HG03565 (cell line): Measurements from ENCODE around the gene SPAG8.

Source experiments
- ATAC-seq: cut with Tn5 transposase; IDR thresholded peaks from one replicate; pipeline ENCODE4 v1.9.1; 2021; ENCODE audit warnings: mild to moderate bottlenecking, moderate library complexity; ENCODE audit not compliant: unreplicated experiment

The SPAG8 gene

GRCh38 chr9:35840881-35841644 lies 29.0 kb upstream of the SPAG8 start:
- no peak for ATAC-seq

- no peak for ATAC-seq
Measured at GRCh38 chr9:35839926-35840325, 27.9 kb upstream of the SPAG8 start.

- ATAC-seq = no peak
Measured at GRCh38 chr9:35836595-35836994, 24.5 kb upstream of the SPAG8 start.

DNA sequence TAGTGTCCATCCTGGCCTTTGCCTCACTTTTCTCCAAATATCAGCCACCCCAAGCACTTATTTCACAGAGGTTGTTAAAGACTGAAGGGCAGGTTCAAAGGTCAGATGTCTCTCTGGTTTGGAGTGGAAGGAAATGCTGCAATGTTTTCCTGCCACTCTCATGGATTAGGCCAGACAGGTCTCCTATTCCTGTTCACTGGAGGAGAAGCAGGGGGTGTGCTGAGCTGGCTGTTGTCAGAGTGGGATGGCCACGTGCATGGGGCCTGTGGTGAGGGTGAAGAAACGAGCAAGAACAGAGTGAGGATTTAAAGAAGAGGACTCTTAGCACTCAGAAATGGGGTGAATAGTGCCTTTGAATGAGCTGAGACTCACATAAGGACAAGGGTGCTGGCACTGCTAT lies 23.7 kb upstream of the SPAG8 start:
- no peak for ATAC-seq

DNA sequence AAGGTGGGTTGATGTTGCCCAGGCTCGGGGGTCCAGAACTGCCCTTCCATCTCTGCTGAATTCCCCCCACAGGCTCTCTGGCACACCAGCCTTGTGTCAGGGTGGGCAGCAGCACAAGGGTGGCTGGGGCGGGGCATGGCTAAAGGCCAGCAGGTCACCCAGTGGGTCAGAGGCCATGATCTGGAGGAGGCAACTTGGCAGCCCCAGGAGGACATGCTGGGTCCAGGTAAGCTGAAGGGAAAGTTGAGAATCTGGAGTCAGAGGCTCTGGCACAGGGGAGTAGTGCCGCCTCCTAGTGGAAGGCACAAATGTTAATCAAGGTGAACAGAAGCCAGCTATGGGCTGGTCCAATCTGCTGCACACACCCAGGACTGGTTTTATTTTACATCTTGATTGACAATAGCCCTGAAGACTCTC lies 23.2 kb upstream of the SPAG8 start:
- ATAC-seq = no peak

DNA sequence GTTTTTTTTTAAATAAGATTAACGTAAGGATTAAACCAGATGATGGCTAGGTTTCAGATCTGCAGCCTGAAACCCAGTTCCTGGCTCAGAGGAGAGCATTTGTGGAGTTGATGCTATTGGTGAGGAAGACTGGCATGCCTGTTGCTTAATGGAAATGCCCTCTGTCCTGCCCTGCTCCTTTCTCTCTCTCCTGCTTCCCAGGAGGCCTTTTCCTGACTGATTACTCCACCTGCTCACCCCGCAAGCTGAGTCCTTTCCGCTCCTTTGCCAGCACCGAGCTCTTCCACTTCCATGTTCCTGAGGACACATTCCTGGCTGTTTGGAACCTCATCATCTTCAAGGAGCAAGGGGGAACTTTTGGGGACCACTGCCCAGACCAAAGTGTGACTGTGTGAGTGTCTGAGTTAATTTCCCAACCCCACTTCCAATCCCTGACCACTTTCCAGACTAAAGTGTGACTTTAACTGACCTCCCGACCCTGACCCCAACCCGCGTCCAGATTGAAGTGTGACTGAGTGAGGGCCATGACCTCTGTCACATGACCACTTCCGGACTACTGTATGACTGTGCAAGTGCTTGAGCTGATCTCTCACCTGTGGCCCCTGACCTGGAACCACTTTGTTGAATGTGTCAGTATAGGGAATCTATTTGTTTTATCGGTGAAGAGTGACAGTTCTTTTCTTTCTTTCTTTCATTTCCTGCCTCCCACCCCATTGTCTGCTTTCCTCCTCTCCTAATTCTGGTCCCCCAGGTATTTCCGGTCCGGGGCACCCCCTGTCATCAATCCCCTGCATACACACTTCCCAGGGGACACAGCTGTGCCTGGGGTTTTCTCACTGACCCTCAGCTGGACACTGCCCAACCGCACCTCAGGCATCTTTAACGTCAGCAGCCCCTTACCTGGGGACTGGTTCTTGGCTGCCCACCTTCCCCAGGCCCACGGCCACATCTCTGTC lies 22.5 kb upstream of the SPAG8 start:
- ATAC-seq = no peak

GRCh38 chr9:35832814-35833213 lies 20.8 kb upstream of the SPAG8 start:
- no peak for ATAC-seq

- ATAC-seq = no peak
Measured at GRCh38 chr9:35831040-35831439, 19.0 kb upstream of the SPAG8 start.

- ATAC-seq = no peak
Measured at GRCh38 chr9:35829764-35830096, 17.7 kb upstream of the SPAG8 start.

DNA sequence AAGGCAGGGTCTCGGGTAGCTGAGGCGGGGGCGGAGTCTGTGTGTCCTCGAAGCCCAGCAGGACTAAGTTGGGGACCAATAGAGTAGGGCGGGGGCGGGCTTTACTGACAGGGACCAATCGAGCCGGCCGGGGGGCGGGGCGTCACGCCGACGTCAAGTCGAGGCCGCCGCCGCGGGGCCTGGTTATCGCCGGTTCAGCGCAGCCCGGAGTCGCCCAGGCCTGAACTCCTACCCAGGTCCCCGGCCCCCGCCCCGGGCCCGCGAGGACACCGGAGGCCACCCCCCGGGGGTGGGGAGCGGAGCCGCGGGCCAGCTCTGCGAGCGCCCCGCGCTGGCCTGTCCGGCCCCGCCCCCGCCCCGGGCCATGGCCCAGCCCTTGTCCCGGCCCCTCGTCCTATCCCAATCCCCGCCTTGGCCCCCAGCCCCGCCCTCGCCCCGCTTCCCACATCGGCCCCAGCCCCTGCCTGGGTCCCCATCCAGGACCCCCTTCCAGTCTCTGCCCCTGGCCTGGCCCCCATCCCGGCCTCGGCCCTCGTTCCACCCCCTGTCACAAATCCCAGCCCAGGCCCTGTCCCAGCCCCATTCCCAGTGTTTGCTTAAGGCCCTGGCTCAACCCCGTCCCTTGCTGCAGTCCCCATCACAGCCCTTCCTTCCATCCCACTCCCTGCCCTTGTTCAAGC lies 17.2 kb upstream of the SPAG8 start, which contains the start of gene TMEM8B:
Gene TMEM8B, plus strand, starts transcription at position 145 of the 680 bp plus-strand sequence. Its CDS starts 220 bp downstream, at position 365.
- ATAC-seq = peak; percentile 44

DNA sequence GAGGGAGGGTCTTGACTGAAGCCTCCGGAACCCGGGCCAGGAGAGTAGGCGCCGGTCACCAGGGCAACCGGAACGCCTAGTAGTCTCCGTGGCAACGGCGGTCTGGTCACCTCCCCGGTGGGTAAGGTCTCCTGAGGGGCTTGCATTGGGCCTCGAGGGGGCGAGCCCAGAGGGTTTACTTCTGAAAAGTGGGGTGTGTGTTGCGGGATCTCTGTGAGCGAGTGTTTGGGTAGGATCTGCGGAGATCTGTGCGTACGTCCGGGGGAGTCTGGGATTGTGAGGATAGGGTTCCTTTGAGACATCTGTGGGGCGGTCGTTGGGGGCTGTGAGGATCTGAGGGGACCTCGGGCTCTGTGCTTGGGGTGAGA lies 16.6 kb upstream of the SPAG8 start, which contains the start of gene FAM221B:
Gene FAM221B, minus strand, starts transcription at position 17 of the 368 bp plus-strand sequence. CDS start 2,571 bp downstream, outside the sequence.
- ATAC-seq = no peak

GRCh38 chr9:35827486-35827885 lies 15.4 kb upstream of the SPAG8 start:
- no peak for ATAC-seq

GRCh38 chr9:35826071-35826701 lies 14.1 kb upstream of the SPAG8 start:
- peak; percentile 35 for ATAC-seq

- no peak for ATAC-seq
Measured at GRCh38 chr9:35822926-35823325, 10.9 kb upstream of the SPAG8 start.

DNA sequence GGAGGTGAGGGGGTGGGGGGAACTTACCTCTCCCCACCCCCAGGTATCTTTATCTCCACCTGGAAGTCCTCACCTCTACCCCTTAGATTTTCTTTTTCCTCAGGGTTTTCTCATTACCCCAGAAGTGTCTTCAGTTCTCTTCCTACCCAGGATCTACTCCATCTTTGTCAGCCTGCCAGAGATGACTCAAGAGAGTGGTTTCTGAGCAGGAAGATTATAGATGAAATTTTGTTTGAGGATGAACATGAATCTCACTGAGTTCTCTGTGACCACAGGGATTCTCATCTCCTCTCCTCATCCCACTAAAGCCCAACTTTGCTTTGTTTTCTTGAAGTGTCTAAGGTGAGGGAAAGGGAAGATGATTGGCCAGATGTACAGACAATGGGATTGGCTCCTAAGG lies 8.0 kb upstream of the SPAG8 start:
- ATAC-seq = no peak

- no peak for ATAC-seq
Measured at GRCh38 chr9:35818341-35818740, 6.3 kb upstream of the SPAG8 start.

- ATAC-seq = no peak
Measured at GRCh38 chr9:35816708-35817107, 4.6 kb upstream of the SPAG8 start.

DNA sequence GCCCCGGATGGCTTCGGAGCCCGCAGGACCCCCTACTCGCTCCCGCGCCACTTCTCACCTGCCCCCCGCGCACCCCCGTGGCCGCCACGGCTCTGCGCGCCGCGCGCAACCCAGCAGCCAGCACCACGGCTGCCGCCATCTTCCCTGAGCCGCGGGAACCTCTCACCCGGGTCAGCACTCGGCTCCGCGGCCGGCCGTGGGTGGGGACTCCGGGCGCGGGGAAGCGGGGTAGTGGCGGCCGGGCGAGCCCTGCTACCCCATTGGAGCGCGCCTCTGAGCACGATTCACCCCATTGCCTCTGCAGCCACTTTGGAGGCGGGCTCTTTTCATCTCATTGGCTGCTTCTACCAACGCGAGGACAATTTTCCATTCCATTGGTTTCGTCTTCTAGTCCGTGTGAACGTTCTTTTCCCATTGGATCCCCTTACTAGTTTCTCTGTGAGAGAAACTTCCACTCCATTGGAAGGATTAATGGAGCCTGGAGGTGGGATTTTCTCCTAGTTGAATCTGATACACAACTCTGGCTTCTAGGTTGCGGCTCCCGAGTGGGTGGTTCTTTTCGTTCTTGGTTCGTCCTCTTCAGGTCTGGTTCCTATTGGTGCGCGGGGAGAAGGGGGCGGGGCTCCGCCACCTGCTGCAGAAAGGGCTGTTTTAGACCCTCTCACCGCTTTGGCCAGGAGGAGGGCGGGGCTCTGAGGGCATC lies 2.9 kb upstream of the SPAG8 start, which contains the start of gene HINT2:
Gene HINT2, minus strand, starts transcription at position 202 of the 703 bp plus-strand sequence. Its CDS starts 63 bp downstream, at position 139.
- peak; percentile 57 for ATAC-seq

DNA sequence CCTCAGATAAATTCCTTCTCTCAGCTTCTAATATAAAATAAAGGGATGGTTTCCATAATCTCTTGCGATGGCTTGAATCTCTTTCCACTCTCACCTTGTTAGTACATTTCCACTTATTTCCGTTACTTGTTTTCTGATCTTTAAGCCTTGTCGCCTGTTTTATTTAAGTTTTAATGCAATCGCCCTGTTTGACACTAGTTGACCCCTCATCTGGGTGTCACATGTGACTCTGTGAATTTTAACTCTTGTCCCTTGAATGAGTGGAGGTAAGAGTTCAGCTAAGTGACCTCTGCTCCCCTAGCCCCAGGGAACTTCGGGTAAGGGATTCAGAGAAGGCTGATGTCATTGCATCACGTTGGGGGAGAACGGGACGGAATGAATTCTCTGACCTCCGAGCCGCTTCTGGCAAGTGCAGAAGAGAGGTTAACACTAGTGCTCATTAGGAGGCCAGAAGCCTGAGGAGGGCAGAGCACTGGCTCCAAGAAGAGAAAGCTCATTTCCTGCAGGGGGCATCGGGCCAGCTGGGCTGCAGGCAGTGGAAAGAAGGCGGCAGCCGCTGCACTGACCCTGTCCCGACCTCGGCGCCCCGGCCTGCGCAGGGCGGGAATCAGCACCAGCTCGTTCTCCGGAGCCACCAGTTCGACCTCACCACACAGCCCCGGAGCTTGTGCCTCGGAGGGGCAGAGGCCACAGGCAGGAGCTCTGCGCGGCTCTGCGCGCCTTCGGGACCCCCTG lies 2.2 kb upstream of the SPAG8 start:
- ATAC-seq = peak; percentile 9
